ENCODE results near the gene GSTA1.
"Not testable (repeated sequence)": the region's sequence is repeated elsewhere in the genome, so short reads cannot be mapped to it uniquely, and the experiment has no call there.

The GSTA1 gene

DNA sequence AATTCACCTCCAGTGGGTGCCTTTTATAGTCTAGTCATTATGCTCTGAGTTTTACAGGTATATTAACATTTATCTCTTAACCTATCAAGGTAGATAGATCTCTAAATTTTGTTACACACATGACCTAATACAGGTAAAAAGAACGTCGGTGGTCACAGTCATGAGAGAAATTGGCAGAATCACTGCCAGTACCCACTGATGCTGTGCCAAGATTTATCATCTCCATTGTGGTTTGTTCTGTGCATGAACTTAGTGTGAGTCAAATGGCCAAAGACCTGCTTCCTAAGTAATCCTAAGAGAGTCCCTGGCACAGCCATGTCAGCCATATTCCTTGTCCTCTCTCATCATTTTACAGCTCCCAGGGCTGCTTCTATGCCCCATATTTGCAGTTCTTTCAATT lies 9.2 kb downstream of the GSTA1 start:
- H3K4me1 ChIP-seq (ENCODE audit: control insufficient read depth, insufficient read depth, low read length); H3K27me3 ChIP-seq (ENCODE audit: control insufficient read depth, insufficient read depth, low read length); H3K9me3 ChIP-seq (ENCODE audit: control insufficient read depth, insufficient read depth, low read length); H3K36me3 ChIP-seq (ENCODE audit: control insufficient read depth, insufficient read depth, low read length); H3K9ac ChIP-seq (ENCODE audit: low read depth, low read length); H3K4me3 ChIP-seq (ENCODE audit: low read depth, low read length): not testable (repeated sequence)

DNA sequence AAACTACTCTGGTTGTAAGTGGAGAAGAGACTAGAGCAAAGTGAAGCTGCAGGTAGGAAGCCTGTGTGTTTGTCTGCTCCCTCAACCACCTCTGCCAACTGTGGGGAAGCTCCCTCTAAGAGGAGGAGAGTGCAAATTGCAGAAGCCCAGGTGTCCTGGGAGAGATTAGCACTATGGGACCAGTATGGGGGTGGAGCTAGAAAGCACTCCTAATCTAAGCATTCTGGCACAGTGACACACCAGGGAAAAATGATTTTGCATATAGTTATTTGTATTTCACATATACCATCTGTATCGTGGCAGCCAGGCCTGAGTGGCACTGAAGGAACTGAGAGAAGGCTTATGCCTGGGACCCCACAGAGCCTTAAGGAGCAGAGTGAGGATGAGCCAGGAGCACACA lies 12.8 kb downstream of the GSTA1 start:
- H3K36me3 ChIP-seq (ENCODE audit: control insufficient read depth, insufficient read depth, low read length), result no peaks in the 10 kb centered on the region
- H3K4me1 ChIP-seq (ENCODE audit: control insufficient read depth, insufficient read depth, low read length), result no peaks in the 10 kb centered on the region
- no peaks in the 10 kb centered on the region for H3K27me3 ChIP-seq (ENCODE audit: control insufficient read depth, insufficient read depth, low read length)
- H3K9me3 ChIP-seq (ENCODE audit: control insufficient read depth, insufficient read depth, low read length), result no peaks in the 10 kb centered on the region
- H3K4me3 ChIP-seq (ENCODE audit: low read depth, low read length), result no peak overlapping the region
- H3K9ac ChIP-seq (ENCODE audit: low read depth, low read length), result no peak overlapping the region

DNA sequence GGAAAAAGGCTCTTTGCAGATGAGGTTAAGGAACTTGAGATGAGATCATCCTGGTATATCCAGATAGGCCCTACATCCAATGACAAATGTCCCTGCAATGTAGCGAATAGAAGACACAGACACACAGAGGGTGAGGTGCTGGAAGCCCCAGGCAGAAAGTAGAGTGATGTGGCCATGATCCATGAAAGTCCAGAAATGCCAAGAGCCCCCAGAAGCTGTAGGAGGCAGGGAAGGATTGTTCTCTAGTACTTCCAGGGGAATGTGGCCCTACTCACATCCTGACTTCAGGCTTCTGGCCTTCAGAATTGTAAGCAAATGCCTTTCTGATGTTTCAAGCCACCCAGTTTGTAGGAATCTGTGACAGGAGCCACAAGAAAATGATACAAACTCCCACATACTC lies 14.0 kb downstream of the GSTA1 start:
- not testable (repeated sequence) for H3K9ac ChIP-seq (ENCODE audit: low read depth, low read length); H3K27me3 ChIP-seq (ENCODE audit: control insufficient read depth, insufficient read depth, low read length); H3K36me3 ChIP-seq (ENCODE audit: control insufficient read depth, insufficient read depth, low read length); H3K9me3 ChIP-seq (ENCODE audit: control insufficient read depth, insufficient read depth, low read length); H3K4me1 ChIP-seq (ENCODE audit: control insufficient read depth, insufficient read depth, low read length); H3K4me3 ChIP-seq (ENCODE audit: low read depth, low read length)

DNA sequence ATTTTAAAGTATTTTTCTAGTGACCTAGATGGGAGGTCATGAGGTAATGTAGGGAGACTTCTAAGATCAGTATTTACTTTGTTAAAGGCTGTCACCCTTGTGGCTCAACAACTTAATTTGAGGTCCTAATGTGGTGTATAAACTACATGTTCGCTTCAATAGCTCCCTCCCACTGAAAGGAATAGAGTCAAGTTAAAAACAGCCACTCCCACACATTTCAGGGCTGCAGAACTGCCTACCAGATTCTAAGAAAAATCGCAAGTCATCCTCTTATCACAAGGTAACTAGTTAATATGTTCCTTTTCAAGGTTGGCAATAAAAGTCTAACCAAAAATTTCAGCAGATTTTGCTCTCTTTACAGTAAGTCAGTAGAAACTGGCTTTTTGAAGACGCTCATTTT lies 15.1 kb downstream of the GSTA1 start:
- no peak overlapping the region for H3K4me3 ChIP-seq (ENCODE audit: low read depth, low read length)
- H3K4me1 ChIP-seq (ENCODE audit: control insufficient read depth, insufficient read depth, low read length), result no peaks in the 10 kb centered on the region
- H3K9ac ChIP-seq (ENCODE audit: low read depth, low read length), result no peak overlapping the region
- H3K9me3 ChIP-seq (ENCODE audit: control insufficient read depth, insufficient read depth, low read length), result no peaks in the 10 kb centered on the region
- no peaks in the 10 kb centered on the region for H3K27me3 ChIP-seq (ENCODE audit: control insufficient read depth, insufficient read depth, low read length)
- H3K36me3 ChIP-seq (ENCODE audit: control insufficient read depth, insufficient read depth, low read length), result no peaks in the 10 kb centered on the region

DNA sequence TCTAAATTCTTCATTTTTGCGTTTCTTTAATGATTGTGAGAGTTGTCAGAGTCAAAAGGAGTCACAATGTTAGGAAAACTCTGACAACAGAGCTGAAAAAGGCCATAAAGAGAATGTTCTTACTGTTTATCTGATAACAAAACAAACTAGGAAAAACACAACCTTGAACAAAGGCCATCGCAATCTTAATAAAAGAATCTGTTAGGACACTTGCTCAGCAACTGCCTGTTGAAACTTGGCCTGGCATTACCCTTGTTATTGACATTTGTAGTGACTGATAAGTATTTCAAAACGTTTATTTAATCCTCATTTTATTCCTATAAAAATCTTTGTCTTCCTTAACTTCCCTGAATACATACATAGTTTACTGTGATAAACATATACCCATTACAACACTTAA lies 15.7 kb downstream of the GSTA1 start:
- no peaks in the 10 kb centered on the region for H3K9me3 ChIP-seq (ENCODE audit: control insufficient read depth, insufficient read depth, low read length)
- no peaks in the 10 kb centered on the region for H3K4me1 ChIP-seq (ENCODE audit: control insufficient read depth, insufficient read depth, low read length)
- no peaks in the 10 kb centered on the region for H3K27me3 ChIP-seq (ENCODE audit: control insufficient read depth, insufficient read depth, low read length)
- no peaks in the 10 kb centered on the region for H3K36me3 ChIP-seq (ENCODE audit: control insufficient read depth, insufficient read depth, low read length)
- H3K9ac ChIP-seq (ENCODE audit: low read depth, low read length), result no peak overlapping the region
- no peak overlapping the region for H3K4me3 ChIP-seq (ENCODE audit: low read depth, low read length)

DNA sequence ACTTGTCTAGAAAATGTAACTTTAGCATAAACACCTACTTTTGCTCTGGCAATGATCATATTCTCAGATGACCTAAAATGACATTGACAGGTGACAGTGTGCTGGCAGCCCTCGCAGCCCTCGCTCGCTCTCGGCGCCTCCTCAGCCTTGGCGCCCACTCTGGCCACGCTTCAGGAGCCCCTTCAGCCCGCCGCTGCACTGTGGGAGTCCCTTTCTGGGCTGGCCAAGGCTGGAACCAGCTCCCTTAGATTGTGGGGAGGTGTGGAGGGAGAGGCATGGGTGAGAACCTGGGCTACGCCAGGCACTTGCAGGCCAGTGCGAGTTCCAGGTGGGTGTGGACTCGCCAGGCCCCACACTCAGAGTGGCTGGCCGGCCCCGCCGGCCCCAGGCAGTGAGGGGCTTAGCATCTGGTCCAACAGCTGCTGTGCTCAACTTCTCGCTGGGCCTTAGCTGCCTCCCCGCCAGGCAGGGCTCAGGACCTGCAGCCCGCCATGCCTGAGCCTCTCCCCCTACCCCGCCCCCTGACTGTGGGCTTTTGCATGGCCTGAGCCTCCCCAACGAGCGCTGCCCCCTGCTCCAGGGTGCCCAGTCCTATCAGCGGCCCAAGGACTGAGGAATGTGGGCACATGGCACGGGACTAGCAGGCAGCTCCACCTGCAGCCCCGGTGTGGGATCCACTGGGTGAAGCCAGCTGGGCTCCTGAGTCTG lies 17.2 kb downstream of the GSTA1 start:
- H3K4me1 ChIP-seq (ENCODE audit: control insufficient read depth, insufficient read depth, low read length), result no peaks in the 10 kb centered on the region
- H3K36me3 ChIP-seq (ENCODE audit: control insufficient read depth, insufficient read depth, low read length), result no peaks in the 10 kb centered on the region
- H3K9me3 ChIP-seq (ENCODE audit: control insufficient read depth, insufficient read depth, low read length), result no peaks in the 10 kb centered on the region
- no peak overlapping the region for H3K9ac ChIP-seq (ENCODE audit: low read depth, low read length)
- no peak overlapping the region for H3K4me3 ChIP-seq (ENCODE audit: low read depth, low read length)
- H3K27me3 ChIP-seq (ENCODE audit: control insufficient read depth, insufficient read depth, low read length), result no peaks in the 10 kb centered on the region

DNA sequence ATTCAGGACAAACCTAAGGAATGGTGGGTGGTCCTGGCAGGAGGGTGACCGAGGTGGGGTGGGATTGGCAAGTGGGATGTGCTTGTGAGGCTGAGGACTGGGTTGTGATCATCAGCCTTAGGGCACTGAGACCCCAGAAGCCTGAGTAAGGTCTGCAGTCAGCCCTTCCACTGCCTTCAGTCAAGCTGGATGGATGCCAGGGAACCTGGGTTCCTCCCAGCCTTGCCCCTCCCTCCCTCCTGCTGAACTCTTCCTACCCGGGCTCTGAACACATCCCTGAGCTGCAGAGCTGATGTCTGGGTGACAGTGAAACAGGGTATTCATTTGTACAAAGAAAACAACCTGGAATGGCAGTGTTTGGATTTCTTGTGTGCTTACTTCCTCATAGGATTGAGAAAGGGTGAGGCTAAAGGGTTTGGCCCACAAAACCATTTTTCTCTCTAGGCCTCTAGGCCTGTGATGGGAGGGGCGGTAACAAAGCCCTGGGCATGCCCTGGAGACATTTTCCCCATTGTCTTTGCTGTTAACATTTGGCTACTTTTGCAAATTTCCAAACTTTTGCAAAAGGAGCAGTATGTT lies 20.8 kb downstream of the GSTA1 start:
- not testable (repeated sequence) for H3K9ac ChIP-seq (ENCODE audit: low read depth, low read length); H3K4me3 ChIP-seq (ENCODE audit: low read depth, low read length); H3K36me3 ChIP-seq (ENCODE audit: control insufficient read depth, insufficient read depth, low read length); H3K9me3 ChIP-seq (ENCODE audit: control insufficient read depth, insufficient read depth, low read length); H3K27me3 ChIP-seq (ENCODE audit: control insufficient read depth, insufficient read depth, low read length); H3K4me1 ChIP-seq (ENCODE audit: control insufficient read depth, insufficient read depth, low read length)

DNA sequence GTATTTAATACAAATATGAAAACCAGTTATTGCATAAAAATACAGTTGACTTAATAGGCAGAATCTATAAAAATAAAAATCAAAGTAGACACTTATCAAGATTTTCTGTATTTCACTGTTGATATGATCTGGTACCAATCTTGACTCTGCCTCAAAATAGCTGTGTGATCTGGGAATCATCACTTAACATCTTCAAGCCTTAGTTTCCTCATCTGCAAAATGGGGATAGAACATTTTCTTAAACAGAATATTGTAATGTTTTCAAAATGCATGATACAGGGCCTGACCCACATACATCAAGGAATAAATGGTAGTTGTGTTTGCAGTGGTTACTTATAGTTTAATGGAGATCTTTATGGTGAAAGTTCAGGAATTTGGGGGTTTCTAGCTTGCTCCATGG lies 21.4 kb downstream of the GSTA1 start:
- not testable (repeated sequence) for H3K36me3 ChIP-seq (ENCODE audit: control insufficient read depth, insufficient read depth, low read length); H3K9me3 ChIP-seq (ENCODE audit: control insufficient read depth, insufficient read depth, low read length); H3K27me3 ChIP-seq (ENCODE audit: control insufficient read depth, insufficient read depth, low read length); H3K4me1 ChIP-seq (ENCODE audit: control insufficient read depth, insufficient read depth, low read length); H3K9ac ChIP-seq (ENCODE audit: low read depth, low read length); H3K4me3 ChIP-seq (ENCODE audit: low read depth, low read length)

DNA sequence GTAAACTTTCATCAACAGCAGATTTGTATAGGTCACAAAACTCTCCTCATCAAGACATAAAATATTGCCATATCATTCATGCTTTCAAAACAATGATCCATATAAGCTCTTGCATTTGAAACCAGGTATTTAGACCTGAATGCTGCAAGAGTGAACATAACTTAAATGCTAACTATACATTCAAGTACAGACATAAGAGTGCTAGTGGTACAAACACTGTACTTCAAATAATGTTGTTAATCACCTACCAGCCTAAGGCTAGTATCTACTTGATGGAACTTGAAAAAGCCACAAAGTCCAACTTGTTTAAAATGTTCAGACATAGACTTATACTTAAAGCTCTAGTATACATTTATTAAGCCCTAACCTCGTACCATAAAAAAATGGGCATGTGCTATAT lies 24.4 kb downstream of the GSTA1 start:
- peaks cover 2% of the 10 kb centered on the region for H3K9me3 ChIP-seq (ENCODE audit: control insufficient read depth, insufficient read depth, low read length)
- H3K4me3 ChIP-seq (ENCODE audit: low read depth, low read length), result no peak overlapping the region
- H3K9ac ChIP-seq (ENCODE audit: low read depth, low read length), result no peak overlapping the region
- H3K36me3 ChIP-seq (ENCODE audit: control insufficient read depth, insufficient read depth, low read length), result no peaks in the 10 kb centered on the region
- H3K4me1 ChIP-seq (ENCODE audit: control insufficient read depth, insufficient read depth, low read length), result no peaks in the 10 kb centered on the region
- no peaks in the 10 kb centered on the region for H3K27me3 ChIP-seq (ENCODE audit: control insufficient read depth, insufficient read depth, low read length)

DNA sequence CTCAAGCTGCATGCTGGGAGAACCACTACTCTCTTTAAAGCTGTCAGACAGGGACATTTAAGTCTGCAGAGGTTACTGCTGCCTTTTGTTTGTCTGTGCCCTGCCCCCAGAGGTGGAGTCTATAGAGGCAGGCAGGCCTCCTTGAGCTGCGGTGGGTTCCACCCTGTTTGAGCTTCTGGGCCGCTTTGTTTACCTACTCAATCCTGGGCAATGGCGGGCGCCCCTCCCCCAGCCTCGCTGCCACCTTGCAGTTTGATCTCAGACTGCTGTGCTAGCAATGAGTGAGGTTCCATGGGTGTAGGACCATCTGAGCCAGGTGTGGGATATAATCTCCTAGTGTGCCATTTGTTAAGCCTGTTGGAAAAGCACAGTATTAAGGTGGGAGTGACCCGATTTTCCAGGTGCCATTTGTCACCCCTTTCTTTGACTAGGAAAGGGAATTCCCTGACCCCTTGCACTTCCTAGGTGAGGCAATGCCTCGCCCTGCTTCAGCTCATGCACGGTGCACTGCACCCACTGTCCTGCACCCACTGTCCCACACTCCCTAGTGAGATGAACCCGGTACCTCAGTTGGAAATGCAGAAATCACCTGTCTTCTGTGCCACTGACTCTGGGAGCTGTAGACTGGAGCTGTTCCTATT lies 26.8 kb downstream of the GSTA1 start:
- H3K36me3 ChIP-seq (ENCODE audit: control insufficient read depth, insufficient read depth, low read length); H3K9me3 ChIP-seq (ENCODE audit: control insufficient read depth, insufficient read depth, low read length); H3K4me1 ChIP-seq (ENCODE audit: control insufficient read depth, insufficient read depth, low read length); H3K9ac ChIP-seq (ENCODE audit: low read depth, low read length); H3K27me3 ChIP-seq (ENCODE audit: control insufficient read depth, insufficient read depth, low read length); H3K4me3 ChIP-seq (ENCODE audit: low read depth, low read length): not testable (repeated sequence)

DNA sequence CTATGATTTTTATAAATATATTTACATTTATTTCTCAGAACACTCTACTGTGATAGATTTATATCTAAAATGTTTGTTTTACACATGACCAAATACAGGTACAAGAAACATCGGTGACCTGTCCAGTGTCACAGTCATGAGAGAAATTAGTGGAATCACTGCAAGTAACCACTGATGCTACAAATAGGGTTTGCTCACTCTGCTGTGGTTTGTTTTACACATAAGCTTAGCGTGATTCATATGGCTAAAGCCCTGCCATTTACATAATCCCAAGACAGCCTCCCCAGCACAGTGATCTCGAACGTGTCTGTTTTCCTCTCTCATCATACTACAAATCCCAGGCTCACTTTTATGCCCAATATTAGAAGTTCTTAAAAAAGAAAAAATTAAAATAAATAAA lies 34.2 kb downstream of the GSTA1 start:
- H3K9ac ChIP-seq (ENCODE audit: low read depth, low read length); H3K27me3 ChIP-seq (ENCODE audit: control insufficient read depth, insufficient read depth, low read length); H3K9me3 ChIP-seq (ENCODE audit: control insufficient read depth, insufficient read depth, low read length); H3K4me1 ChIP-seq (ENCODE audit: control insufficient read depth, insufficient read depth, low read length); H3K36me3 ChIP-seq (ENCODE audit: control insufficient read depth, insufficient read depth, low read length); H3K4me3 ChIP-seq (ENCODE audit: low read depth, low read length): not testable (repeated sequence)

DNA sequence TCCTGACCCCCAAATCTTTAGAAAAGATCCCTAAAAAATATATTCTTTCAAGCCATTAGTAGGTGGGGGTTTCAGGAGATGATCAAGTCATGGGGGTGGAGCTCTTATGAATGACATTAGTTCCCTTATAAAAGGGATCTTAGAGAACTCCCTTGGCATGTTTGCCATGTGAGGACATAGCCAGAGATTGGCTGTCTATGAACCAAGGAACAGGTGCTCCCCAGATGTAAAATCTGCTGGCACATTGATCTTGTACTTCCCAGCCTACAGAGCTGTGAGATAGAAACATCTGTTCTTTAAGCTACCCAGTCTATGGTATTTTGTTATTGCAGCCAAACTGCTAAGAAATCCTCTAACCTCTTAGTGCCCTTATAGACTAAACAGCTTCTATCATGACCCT lies 36.0 kb downstream of the GSTA1 start:
- not testable (repeated sequence) for H3K4me3 ChIP-seq (ENCODE audit: low read depth, low read length); H3K4me1 ChIP-seq (ENCODE audit: control insufficient read depth, insufficient read depth, low read length); H3K27me3 ChIP-seq (ENCODE audit: control insufficient read depth, insufficient read depth, low read length); H3K9ac ChIP-seq (ENCODE audit: low read depth, low read length); H3K36me3 ChIP-seq (ENCODE audit: control insufficient read depth, insufficient read depth, low read length); H3K9me3 ChIP-seq (ENCODE audit: control insufficient read depth, insufficient read depth, low read length)
